ENCODE measurements around the gene CEP83.

DNA sequence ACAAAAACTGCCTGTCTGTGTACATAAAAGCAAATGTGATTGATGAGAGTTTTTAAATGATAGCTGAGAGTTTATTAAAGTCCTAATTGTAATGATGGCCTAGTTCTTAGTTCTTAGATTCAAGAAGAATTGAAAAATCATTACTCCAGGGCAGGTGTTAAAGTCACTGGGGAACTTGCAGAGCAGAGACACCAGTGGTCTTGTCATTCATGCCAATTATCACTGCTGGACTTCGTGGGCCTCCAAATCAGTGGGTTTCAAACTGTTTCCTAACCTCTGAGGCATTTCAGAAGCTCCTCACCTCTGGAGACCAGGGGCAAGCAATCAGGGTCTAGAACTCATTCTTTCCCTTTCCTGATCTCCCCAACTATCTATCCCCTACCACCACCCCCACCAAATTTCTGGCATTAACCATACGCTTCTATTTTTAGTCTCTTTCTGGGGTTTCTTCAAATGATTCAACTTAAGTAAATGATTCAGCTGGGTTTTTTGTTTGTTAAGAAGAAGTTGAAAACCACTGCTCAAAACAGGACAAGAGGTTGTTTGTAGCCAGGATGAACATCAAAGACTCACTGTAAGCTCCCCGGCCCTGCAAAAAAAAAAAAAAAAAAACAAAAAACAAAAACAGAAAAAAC is 80.1 kb downstream of the CEP83 start:
- TF ChIP-seq, protein P1, sequence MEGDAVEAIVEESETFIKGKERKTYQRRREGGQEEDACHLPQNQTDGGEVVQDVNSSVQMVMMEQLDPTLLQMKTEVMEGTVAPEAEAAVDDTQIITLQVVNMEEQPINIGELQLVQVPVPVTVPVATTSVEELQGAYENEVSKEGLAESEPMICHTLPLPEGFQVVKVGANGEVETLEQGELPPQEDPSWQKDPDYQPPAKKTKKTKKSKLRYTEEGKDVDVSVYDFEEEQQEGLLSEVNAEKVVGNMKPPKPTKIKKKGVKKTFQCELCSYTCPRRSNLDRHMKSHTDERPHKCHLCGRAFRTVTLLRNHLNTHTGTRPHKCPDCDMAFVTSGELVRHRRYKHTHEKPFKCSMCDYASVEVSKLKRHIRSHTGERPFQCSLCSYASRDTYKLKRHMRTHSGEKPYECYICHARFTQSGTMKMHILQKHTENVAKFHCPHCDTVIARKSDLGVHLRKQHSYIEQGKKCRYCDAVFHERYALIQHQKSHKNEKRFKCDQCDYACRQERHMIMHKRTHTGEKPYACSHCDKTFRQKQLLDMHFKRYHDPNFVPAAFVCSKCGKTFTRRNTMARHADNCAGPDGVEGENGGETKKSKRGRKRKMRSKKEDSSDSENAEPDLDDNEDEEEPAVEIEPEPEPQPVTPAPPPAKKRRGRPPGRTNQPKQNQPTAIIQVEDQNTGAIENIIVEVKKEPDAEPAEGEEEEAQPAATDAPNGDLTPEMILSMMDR (IDR thresholded peaks at IDR 0.05): no peak
- no peak for TF ChIP-seq POLR2A (IDR thresholded peaks at IDR 0.05)

All from stomach (tissue), 4 donors.